Neutrophil (primary cell): ENCODE measurements around the gene INSL6.
"Not testable (repeated sequence)": the region's sequence is repeated elsewhere in the genome, so short reads cannot be mapped to it uniquely, and the experiment has no call there.

ENCODE experiments used
- H3K27ac ChIP-seq: fragments of 200-600 bp; sonication (generic); 2 replicates; pipeline ENCODE4 v1.5.1; 2016; ENCODE audit warnings: mild to moderate bottlenecking, moderate library complexity
- H3K27me3 ChIP-seq: fragments of 200-600 bp; sonication (generic); 2 replicates; pipeline ENCODE4 v1.6.0; 2016; ENCODE audit warnings: mild to moderate bottlenecking
- H3K36me3 ChIP-seq: fragments of 200-600 bp; sonication (generic); 2 replicates; pipeline ENCODE4 v1.5.1; 2017
- H3K4me1 ChIP-seq, 2 experiments: fragments of 200-600 bp in 1 of 2; sonication (generic) in 1 of 2; 1 replicate in 1 of 2; 2 replicates in 1 of 2; pipeline versions ENCODE4 v1.5.1 to v1.6.1; 2013 to 2016; ENCODE audit warnings: low read depth in 1 of 2, low read length in 1 of 2, mild to moderate bottlenecking in 1 of 2, moderate library complexity in 1 of 2; ENCODE audit not compliant: control insufficient read depth in 1 of 2, insufficient read depth in 1 of 2
- H3K4me3 ChIP-seq, 2 experiments: fragments of 200-600 bp in 1 of 2; sonication (generic) in 1 of 2; 1 replicate in 1 of 2; 2 replicates in 1 of 2; pipeline ENCODE4 v1.5.1; 2013 to 2016; ENCODE audit warnings: low read depth in 1 of 2, low read length in 1 of 2, mild to moderate bottlenecking in 1 of 2, moderate library complexity in 1 of 2
- H3K9me3 ChIP-seq: fragments of 200-600 bp; sonication (generic); 2 replicates; pipeline ENCODE4 v1.5.1; 2016
- CTCF ChIP-seq: fragments of 200-600 bp; sonication (generic); IDR thresholded peaks from 2 replicates; pipeline ENCODE4 v1.5.1; 2016; ENCODE audit warnings: antibody characterized with exemption

The INSL6 gene

DNA sequence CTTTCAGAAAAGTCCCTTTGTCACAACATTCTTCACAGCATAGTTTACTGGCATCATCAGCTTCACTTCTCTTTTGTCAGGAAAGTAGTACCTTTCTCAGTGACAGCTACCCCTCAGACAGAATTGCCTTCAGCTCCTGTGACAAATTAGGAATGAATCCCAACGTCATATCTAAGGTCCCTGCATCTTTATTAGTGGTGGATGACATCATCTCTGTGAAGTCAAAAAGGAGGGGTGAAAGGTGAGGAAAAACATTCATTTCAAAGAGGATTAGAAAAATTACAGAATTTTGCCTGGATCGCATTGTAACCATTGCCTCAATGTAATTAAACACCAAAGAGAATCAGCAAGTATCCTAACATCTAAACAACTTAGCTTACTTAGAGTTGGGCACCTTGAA, 7.9 kb upstream of the INSL6 start:
- no peaks in the 10 kb centered on the region for H3K36me3 ChIP-seq
- H3K27me3 ChIP-seq, result no peaks in the 10 kb centered on the region
- TF ChIP-seq CTCF, result no peak
- H3K27ac ChIP-seq, result no peak overlapping the region
- H3K4me1 ChIP-seq, result no peaks in the 10 kb centered on the region
- no peaks in the 10 kb centered on the region for H3K9me3 ChIP-seq
- no peak overlapping the region for H3K4me3 ChIP-seq

GRCh38 chr9:5191985-5192384, 6.5 kb upstream of the INSL6 start:
- no peaks in the 10 kb centered on the region for H3K9me3 ChIP-seq
- no peaks in the 10 kb centered on the region for H3K36me3 ChIP-seq
- no peaks in the 10 kb centered on the region for H3K27me3 ChIP-seq
- TF ChIP-seq CTCF, result no peak
- H3K27ac ChIP-seq, result no peak overlapping the region
- H3K4me3 ChIP-seq, result no peak overlapping the region
- H3K4me1 ChIP-seq, result no peaks in the 10 kb centered on the region

GRCh38 chr9:5188060-5188984, 2.9 kb upstream of the INSL6 start:
- Histone ChIP-seq H3K27me3 (no peaks in the 10 kb centered on the region), H3K4me1 (no peaks in the 10 kb centered on the region), H3K9me3 (no peaks in the 10 kb centered on the region), H3K4me3 (no peak overlapping the region), H3K27ac (no peak overlapping the region), H3K36me3 (no peaks in the 10 kb centered on the region)
- no peak for TF ChIP-seq CTCF

DNA sequence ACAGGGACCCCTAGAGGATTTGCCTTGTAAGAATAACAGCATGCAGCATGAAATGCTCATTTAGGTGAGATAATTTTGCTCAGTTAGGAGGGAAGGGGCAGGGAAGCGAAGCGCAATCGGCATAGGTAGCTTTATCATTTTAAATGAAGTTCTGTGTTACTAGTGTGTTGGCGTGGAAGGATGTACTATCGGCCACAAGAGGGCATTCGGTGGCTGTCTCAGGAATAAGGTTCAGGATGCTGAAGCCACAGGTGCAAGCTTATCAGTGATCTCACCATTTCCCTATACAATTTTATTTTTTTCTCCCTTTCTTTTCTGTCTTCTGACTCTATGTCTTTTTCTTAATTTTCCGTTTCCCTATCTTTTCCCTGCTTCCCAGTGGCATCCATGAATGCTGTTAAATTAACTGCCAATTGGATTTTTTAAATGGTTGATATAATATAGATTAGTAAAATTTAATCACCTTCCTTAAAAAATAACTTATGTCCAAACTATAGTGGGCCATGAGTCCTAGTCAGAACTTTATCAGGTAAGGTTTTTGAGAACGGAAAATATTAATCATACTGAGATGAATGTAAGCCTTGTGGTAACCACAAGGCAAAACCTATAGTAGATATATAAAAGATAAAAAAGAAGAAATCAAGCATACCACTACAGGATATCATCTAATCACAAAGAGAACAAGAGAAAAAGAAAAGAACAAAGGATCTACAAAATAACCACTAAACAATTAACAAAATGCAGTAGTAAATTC, 1.2 kb upstream of the INSL6 start:
- Histone ChIP-seq H3K4me3 (no peak overlapping the region), H3K9me3 (no peaks in the 10 kb centered on the region)
- TF ChIP-seq CTCF, result no peak

DNA sequence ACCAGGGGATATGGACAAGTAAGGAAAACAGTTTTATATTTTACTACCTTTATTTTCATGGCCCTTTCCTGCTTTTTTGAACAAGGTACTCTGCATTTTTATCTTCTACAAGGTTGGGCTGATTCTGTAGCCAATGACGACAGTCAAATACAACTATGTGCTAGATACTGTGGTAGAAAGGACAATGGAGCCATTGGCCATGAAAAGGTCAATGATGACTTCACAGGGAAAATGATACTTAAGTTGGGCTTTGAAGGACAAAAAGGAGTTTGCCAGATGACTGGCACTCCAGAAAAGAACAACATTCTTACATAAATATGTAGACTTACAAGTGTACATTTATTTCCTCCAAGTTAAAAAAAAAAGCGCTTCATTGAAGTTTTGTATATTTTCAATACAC, 663 bp downstream of the INSL6 start:
- Histone ChIP-seq H3K4me3 (no peak overlapping the region), H3K4me1 (no peaks in the 10 kb centered on the region), H3K36me3 (no peaks in the 10 kb centered on the region), H3K27me3 (no peaks in the 10 kb centered on the region), H3K27ac (no peak overlapping the region), H3K9me3 (no peaks in the 10 kb centered on the region)
- TF ChIP-seq CTCF, result no peak

More for the DNA sequence above, 1.2 kb upstream of the INSL6 start:
- Histone ChIP-seq H3K4me1 (no peaks in the 10 kb centered on the region), H3K36me3 (no peaks in the 10 kb centered on the region), H3K27me3 (no peaks in the 10 kb centered on the region), H3K27ac (no peak overlapping the region)

DNA sequence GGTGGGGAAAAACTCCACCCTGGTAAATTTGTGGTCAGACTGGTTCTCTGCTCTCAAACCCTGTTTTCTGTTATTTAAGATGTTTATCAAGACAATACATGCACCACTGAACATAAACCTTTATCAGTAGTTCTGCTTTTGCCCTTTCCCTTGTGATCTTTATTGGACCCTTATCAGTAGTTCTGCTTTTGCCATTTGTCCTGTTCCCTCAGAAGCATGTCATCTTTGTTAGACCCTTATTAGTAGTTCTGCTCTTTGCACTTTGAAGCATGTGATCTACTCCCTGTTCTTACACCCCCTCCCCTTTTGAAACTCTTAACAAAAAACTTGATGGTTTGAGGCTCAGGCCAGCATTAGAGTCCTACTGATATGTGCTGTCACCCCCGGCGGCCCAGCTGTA, 4.8 kb downstream of the INSL6 start:
- H3K27me3 ChIP-seq, H3K9me3 ChIP-seq, H3K36me3 ChIP-seq: not testable (repeated sequence)

More for the DNA sequence above, 4.8 kb downstream of the INSL6 start:
- H3K27ac ChIP-seq, H3K4me1 ChIP-seq, H3K4me3 ChIP-seq: not testable (repeated sequence)
